Caki2 (cell line): ENCODE results near the gene BACE1-AS. TPM values are rescaled to one million over a fixed set of nuclear protein-coding genes. Genes with fewer than 3 reads are reported as not detected.

ENCODE experiments used
- DNase-seq: peaks from one replicate; pipeline ENCODE4 v3.0.0-alpha.2; 2015; ENCODE audit warnings: low read depth
- in situ Hi-C: cut with HindIII; loops from 2 replicates; pipeline ENCODE4 v1.10.0; 2016; ENCODE audit warnings: low sequenced_read_pairs, low pct_unique_long_range_greater_than_20kb, mixed read lengths
- total RNA-seq: library from RNA; depleted of rRNA; stranded (reverse); fragments of >200 nt; shearing (Covaris generic); gene quantifications from 2 replicates; pipeline ENCODE4 v1.2.3, GENCODE V29; 2014; ENCODE audit warnings: low replicate concordance

The BACE1-AS gene
- total RNA-seq, 1 experiment from 2014 or later, result 0.64 TPM

- no peak for DNase-seq
These were observed 7.1 kb upstream of the BACE1-AS start for GRCh38 chr11:117284053-117284452.

GRCh38 chr11:117286588-117286987 is 4.6 kb upstream of the BACE1-AS start:
- in situ Hi-C loops, result no loop called here
- DNase-seq, result no peak

More at GRCh38 chr11:117284053-117284452, 7.1 kb upstream of the BACE1-AS start:
- in situ Hi-C loops, result no loop called here

- DNase-seq, result no peak
- in situ Hi-C loops, result no loop called here
These were observed 3.5 kb upstream of the BACE1-AS start for GRCh38 chr11:117287668-117288067.

- no peak for DNase-seq
- in situ Hi-C loops, result no loop called here
These were observed 1.4 kb upstream of the BACE1-AS start for GRCh38 chr11:117289795-117290194.

GRCh38 chr11:117292616-117293015 is 1.5 kb downstream of the BACE1-AS start:
- in situ Hi-C loops, result no loop called here
- DNase-seq, result no peak

GRCh38 chr11:117295438-117296137 is 4.4 kb downstream of the BACE1-AS start:
- in situ Hi-C loops, result no loop called here
- DNase-seq, result no peak

GRCh38 chr11:117296881-117297280 is 5.7 kb downstream of the BACE1-AS start:
- in situ Hi-C loops, result no loop called here
- no peak for DNase-seq

GRCh38 chr11:117298195-117298594 is 7.0 kb downstream of the BACE1-AS start:
- no peak for DNase-seq
- in situ Hi-C loops, result no loop called here

- in situ Hi-C loops, result no loop called here
- no peak for DNase-seq
These were observed 8.5 kb downstream of the BACE1-AS start for GRCh38 chr11:117299351-117300282.

- in situ Hi-C loops, result no loop called here
- no peak for DNase-seq
These were observed 9.1 kb downstream of the BACE1-AS start for GRCh38 chr11:117300283-117300663.

- no peak for DNase-seq
- in situ Hi-C loops, result no loop called here
These were observed 9.6 kb downstream of the BACE1-AS start for GRCh38 chr11:117300773-117301172.

GRCh38 chr11:117302228-117302627 is 11.1 kb downstream of the BACE1-AS start:
- DNase-seq, result no peak
- in situ Hi-C loops, result no loop called here

- in situ Hi-C loops, result no loop called here
- DNase-seq, result no peak
These were observed 12.0 kb downstream of the BACE1-AS start for GRCh38 chr11:117303101-117303500.

GRCh38 chr11:117303646-117304315 is 12.6 kb downstream of the BACE1-AS start:
- no peak for DNase-seq
- in situ Hi-C loops, result no loop called here

- in situ Hi-C loops, result no loop called here
- no peak for DNase-seq
These were observed 14.0 kb downstream of the BACE1-AS start for GRCh38 chr11:117305145-117305544.

GRCh38 chr11:117309310-117309709 is 18.2 kb downstream of the BACE1-AS start:
- in situ Hi-C loops, result no loop called here
- DNase-seq, result no peak

GRCh38 chr11:117313091-117313490 is 21.9 kb downstream of the BACE1-AS start:
- in situ Hi-C loops, result no loop called here
- DNase-seq, result no peak

GRCh38 chr11:117313828-117314768 is 23.0 kb downstream of the BACE1-AS start:
- in situ Hi-C loops, result no loop called here
- DNase-seq, result no peak
